ENCODE data around the gene RBPMS2. TPM values are rescaled to one million over a fixed set of nuclear protein-coding genes. Genes with fewer than 3 reads are reported as not detected.

The RBPMS2 gene
- total RNA-seq, 3 donors from 2014 or later = 3.5 to 133 (median 6.3) TPM

GRCh38 chr15:64763874-64764273 lies 11.5 kb downstream of the RBPMS2 start:
- H3K4me1 ChIP-seq (ENCODE audit: low read depth) = no peaks in the 10 kb centered on the region
- DNase-seq (no peak), ATAC-seq (no peak)
- TF ChIP-seq CTCF (IDR thresholded peaks at IDR 0.05) = no peak
- H3K4me3 ChIP-seq = no peak overlapping the region
- intact Hi-C loops (cut with DNase I, micrococcal nuclease) = no loop called here
- no peaks in the 10 kb centered on the region for H3K36me3 ChIP-seq (ENCODE audit: low read depth)
- no peaks in the 10 kb centered on the region for H3K9me3 ChIP-seq

DNA sequence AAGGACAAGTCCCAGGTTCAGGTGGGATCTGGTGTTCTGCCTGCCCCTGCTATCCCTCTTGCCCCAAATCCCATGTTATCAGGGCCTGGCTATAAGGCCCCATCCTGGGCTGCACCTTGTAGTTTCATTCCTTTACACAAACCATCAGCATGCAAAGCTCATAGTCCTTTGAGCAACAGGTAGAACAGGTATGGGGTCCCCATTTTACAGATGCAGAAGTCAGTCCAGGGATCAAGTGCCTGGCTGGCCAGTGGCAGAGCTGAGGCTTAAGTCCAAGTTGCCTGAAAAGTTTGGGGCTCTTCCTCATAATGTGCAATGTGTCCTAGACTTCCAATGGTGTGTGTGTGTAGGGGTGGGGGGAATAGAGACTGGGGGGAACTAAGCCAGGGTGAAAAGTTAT lies 11.9 kb downstream of the RBPMS2 start:
- TF ChIP-seq CTCF (IDR thresholded peaks at IDR 0.05) = no peak
- no peaks in the 10 kb centered on the region for H3K4me1 ChIP-seq (ENCODE audit: low read depth)
- H3K4me3 ChIP-seq = no peak overlapping the region
- H3K9me3 ChIP-seq = no peaks in the 10 kb centered on the region
- no peaks in the 10 kb centered on the region for H3K36me3 ChIP-seq (ENCODE audit: low read depth)
- ATAC-seq (no peak), DNase-seq (no peak)
- intact Hi-C loops (cut with DNase I, micrococcal nuclease) = no loop called here

DNA sequence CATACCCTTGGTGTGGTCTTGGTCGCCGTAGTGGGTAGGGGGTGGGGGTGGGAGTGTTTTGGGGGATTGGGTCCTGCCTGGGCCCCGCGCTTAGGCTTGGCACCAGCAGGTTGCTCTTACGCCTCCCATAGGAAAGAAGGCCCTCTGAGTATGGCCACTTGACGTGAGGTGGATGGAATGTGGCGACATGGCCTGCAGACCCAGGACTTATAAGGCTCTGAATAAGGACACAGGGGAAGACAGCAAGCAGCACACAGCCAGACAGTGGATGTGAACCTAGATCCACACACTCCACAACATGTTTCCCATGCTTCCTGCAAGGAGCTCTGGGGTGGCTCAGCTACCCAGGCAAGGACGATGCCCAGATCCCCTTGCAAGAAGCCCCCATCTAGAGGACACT lies 12.4 kb downstream of the RBPMS2 start:
- intact Hi-C loops (cut with DNase I, micrococcal nuclease) = no loop called here
- H3K4me1 ChIP-seq (ENCODE audit: low read depth) = no peaks in the 10 kb centered on the region
- ATAC-seq (no peak), DNase-seq (no peak)
- TF ChIP-seq CTCF (IDR thresholded peaks at IDR 0.05) = no peak
- no peak overlapping the region for H3K4me3 ChIP-seq
- H3K36me3 ChIP-seq (ENCODE audit: low read depth) = no peaks in the 10 kb centered on the region
- no peaks in the 10 kb centered on the region for H3K9me3 ChIP-seq

GRCh38 chr15:64762546-64762945 lies 12.8 kb downstream of the RBPMS2 start:
- Histone ChIP-seq H3K4me1 (ENCODE audit: low read depth) (no peaks in the 10 kb centered on the region), H3K9me3 (no peaks in the 10 kb centered on the region), H3K36me3 (ENCODE audit: low read depth) (no peaks in the 10 kb centered on the region), H3K4me3 (no peak overlapping the region)
- intact Hi-C loops (cut with DNase I, micrococcal nuclease) = no loop called here
- no peak for TF ChIP-seq CTCF (IDR thresholded peaks at IDR 0.05)
- ATAC-seq = no peak
- no peak for DNase-seq

- intact Hi-C loops (cut with DNase I, micrococcal nuclease) = no loop called here
- TF ChIP-seq CTCF (IDR thresholded peaks at IDR 0.05) = no peak
- ATAC-seq = no peak
These were observed 14.2 kb downstream of the RBPMS2 start for GRCh38 chr15:64761156-64761555.

GRCh38 chr15:64760056-64760455 lies 15.3 kb downstream of the RBPMS2 start:
- H3K36me3 ChIP-seq (ENCODE audit: low read depth) = no peaks in the 10 kb centered on the region
- ATAC-seq (no peak), DNase-seq (no peak)
- intact Hi-C loops (cut with DNase I, micrococcal nuclease) = no loop called here
- no peaks in the 10 kb centered on the region for H3K9me3 ChIP-seq
- TF ChIP-seq CTCF (IDR thresholded peaks at IDR 0.05) = no peak
- no peaks in the 10 kb centered on the region for H3K4me1 ChIP-seq (ENCODE audit: low read depth)
- no peak overlapping the region for H3K4me3 ChIP-seq

More at GRCh38 chr15:64761156-64761555, 14.2 kb downstream of the RBPMS2 start:
- H3K9me3 ChIP-seq = no peaks in the 10 kb centered on the region
- no peaks in the 10 kb centered on the region for H3K36me3 ChIP-seq (ENCODE audit: low read depth)
- no peaks in the 10 kb centered on the region for H3K4me1 ChIP-seq (ENCODE audit: low read depth)
- no peak overlapping the region for H3K4me3 ChIP-seq
- DNase-seq = no peak
